H1 (cell line): Measurements from ENCODE around the gene SUPT7L. TPM values are rescaled to one million over a fixed set of nuclear protein-coding genes. Genes with fewer than 3 reads are reported as not detected.

ENCODE experiments used
- ASH2L ChIP-seq: fragments of 200-600, 300-600 bp; sonication (generic); IDR thresholded peaks from one replicate; pipeline ENCODE4 v1.7.1; 2017; ENCODE audit warnings: low read length
- ATF2 ChIP-seq: IDR thresholded peaks from 2 replicates; pipeline ENCODE4 v1.6.1; 2012; ENCODE audit warnings: low read length, inconsistent platforms
- FOSL1 ChIP-seq: IDR thresholded peaks from 2 replicates; pipeline ENCODE4 v1.6.1; 2011; ENCODE audit warnings: mild to moderate bottlenecking, low read depth, low read length, moderate library complexity; ENCODE audit not compliant: insufficient read depth
- KDM4A ChIP-seq: IDR thresholded peaks from one replicate; pipeline ENCODE4 v1.7.1; 2012; ENCODE audit warnings: low read depth, mild to moderate bottlenecking, moderate library complexity, low read length, inconsistent platforms; ENCODE audit not compliant: severe bottlenecking
- RFX5 ChIP-seq: IDR thresholded peaks from 2 replicates; pipeline ENCODE4 v1.6.1; 2011; ENCODE audit warnings: low read depth, low read length, improper control_type of control experiment, borderline replicate concordance
- RNF2 ChIP-seq: fragments of 200-900, 300-1000 bp; sonication (generic); IDR thresholded peaks from 2 replicates; pipeline ENCODE4 v1.7.1; 2016; ENCODE audit warnings: borderline replicate concordance, low read depth, mild to moderate bottlenecking, antibody characterized with exemption, low read length; ENCODE audit not compliant: poor library complexity, severe bottlenecking; ENCODE audit errors: missing control alignments
- polyA plus RNA-seq, 7 experiments: library from polyadenylated mRNA; depleted of rRNA in 3 of 7; stranded (reverse) in 5 of 7; unstranded in 2 of 7; fragments of >200 nt in 5 of 7; fragments of 200-250 nt in 2 of 7; gene quantifications; 1 replicate in 5 of 7; 2 replicates in 1 of 7; 4 replicates in 1 of 7; pipeline versions ENCODE4 v1.2.1 to v1.2.3, GENCODE V29; 2011 to 2013; ENCODE audit warnings: missing spikeins in 2 of 7, mixed read lengths in 2 of 7
- total RNA-seq: library from RNA; stranded (reverse); fragmentation: NEBNext Ultra II Directional; extraction: Animal tissue kit (Norgen Biotek cat#: 25700); gene quantifications from 2 replicates; pipeline ENCODE4 v1.2.1, GENCODE V29; 2021
- TF ChIP-seq, protein P1 (sequence below): fragments of 300-600 bp; sonication (generic); IDR thresholded peaks from 2 replicates; pipeline ENCODE4 v1.7.1; 2012; ENCODE audit warnings: low read length, moderate library complexity, mild to moderate bottlenecking, inconsistent platforms; ENCODE audit not compliant: insufficient replicate concordance

Gene SUPT7L
- total and polyA plus RNA-seq, 2 of the 8 experiments (the other 6 are each of a cell fraction or from before 2014, with no cell fraction given), result 22.2 to 26.6 TPM

GRCh38 chr2:27690052-27690451, 26.6 kb upstream of the SUPT7L start (continued):
- TF ChIP-seq, protein P1, sequence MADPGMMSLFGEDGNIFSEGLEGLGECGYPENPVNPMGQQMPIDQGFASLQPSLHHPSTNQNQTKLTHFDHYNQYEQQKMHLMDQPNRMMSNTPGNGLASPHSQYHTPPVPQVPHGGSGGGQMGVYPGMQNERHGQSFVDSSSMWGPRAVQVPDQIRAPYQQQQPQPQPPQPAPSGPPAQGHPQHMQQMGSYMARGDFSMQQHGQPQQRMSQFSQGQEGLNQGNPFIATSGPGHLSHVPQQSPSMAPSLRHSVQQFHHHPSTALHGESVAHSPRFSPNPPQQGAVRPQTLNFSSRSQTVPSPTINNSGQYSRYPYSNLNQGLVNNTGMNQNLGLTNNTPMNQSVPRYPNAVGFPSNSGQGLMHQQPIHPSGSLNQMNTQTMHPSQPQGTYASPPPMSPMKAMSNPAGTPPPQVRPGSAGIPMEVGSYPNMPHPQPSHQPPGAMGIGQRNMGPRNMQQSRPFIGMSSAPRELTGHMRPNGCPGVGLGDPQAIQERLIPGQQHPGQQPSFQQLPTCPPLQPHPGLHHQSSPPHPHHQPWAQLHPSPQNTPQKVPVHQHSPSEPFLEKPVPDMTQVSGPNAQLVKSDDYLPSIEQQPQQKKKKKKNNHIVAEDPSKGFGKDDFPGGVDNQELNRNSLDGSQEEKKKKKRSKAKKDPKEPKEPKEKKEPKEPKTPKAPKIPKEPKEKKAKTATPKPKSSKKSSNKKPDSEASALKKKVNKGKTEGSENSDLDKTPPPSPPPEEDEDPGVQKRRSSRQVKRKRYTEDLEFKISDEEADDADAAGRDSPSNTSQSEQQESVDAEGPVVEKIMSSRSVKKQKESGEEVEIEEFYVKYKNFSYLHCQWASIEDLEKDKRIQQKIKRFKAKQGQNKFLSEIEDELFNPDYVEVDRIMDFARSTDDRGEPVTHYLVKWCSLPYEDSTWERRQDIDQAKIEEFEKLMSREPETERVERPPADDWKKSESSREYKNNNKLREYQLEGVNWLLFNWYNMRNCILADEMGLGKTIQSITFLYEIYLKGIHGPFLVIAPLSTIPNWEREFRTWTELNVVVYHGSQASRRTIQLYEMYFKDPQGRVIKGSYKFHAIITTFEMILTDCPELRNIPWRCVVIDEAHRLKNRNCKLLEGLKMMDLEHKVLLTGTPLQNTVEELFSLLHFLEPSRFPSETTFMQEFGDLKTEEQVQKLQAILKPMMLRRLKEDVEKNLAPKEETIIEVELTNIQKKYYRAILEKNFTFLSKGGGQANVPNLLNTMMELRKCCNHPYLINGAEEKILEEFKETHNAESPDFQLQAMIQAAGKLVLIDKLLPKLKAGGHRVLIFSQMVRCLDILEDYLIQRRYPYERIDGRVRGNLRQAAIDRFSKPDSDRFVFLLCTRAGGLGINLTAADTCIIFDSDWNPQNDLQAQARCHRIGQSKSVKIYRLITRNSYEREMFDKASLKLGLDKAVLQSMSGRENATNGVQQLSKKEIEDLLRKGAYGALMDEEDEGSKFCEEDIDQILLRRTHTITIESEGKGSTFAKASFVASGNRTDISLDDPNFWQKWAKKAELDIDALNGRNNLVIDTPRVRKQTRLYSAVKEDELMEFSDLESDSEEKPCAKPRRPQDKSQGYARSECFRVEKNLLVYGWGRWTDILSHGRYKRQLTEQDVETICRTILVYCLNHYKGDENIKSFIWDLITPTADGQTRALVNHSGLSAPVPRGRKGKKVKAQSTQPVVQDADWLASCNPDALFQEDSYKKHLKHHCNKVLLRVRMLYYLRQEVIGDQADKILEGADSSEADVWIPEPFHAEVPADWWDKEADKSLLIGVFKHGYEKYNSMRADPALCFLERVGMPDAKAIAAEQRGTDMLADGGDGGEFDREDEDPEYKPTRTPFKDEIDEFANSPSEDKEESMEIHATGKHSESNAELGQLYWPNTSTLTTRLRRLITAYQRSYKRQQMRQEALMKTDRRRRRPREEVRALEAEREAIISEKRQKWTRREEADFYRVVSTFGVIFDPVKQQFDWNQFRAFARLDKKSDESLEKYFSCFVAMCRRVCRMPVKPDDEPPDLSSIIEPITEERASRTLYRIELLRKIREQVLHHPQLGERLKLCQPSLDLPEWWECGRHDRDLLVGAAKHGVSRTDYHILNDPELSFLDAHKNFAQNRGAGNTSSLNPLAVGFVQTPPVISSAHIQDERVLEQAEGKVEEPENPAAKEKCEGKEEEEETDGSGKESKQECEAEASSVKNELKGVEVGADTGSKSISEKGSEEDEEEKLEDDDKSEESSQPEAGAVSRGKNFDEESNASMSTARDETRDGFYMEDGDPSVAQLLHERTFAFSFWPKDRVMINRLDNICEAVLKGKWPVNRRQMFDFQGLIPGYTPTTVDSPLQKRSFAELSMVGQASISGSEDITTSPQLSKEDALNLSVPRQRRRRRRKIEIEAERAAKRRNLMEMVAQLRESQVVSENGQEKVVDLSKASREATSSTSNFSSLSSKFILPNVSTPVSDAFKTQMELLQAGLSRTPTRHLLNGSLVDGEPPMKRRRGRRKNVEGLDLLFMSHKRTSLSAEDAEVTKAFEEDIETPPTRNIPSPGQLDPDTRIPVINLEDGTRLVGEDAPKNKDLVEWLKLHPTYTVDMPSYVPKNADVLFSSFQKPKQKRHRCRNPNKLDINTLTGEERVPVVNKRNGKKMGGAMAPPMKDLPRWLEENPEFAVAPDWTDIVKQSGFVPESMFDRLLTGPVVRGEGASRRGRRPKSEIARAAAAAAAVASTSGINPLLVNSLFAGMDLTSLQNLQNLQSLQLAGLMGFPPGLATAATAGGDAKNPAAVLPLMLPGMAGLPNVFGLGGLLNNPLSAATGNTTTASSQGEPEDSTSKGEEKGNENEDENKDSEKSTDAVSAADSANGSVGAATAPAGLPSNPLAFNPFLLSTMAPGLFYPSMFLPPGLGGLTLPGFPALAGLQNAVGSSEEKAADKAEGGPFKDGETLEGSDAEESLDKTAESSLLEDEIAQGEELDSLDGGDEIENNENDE, result no peak
- TF ChIP-seq RNF2 (no peak), ATF2 (no peak), ASH2L (no peak), FOSL1 (no peak), RFX5 (no peak), KDM4A (no peak)
